Esophagus muscularis mucosa (tissue), 4 donors: ENCODE data around the gene GPBAR1. TPM values are rescaled to one million over a fixed set of nuclear protein-coding genes. Genes with fewer than 3 reads are reported as not detected.

ENCODE experiments used
- DNase-seq: peaks from one replicate; pipeline ENCODE4 v3.0.0-alpha.2; 2017; ENCODE audit errors: extremely low spot score
- H3K27ac ChIP-seq, 4 donors: fragments of 200-600 bp; sonication (generic); replicated peaks in 1 of 4; 1 replicate in 3 of 4; 2 replicates in 1 of 4; pipeline ENCODE4 v1.5.1; 2016 to 2019; ENCODE audit warnings: mild to moderate bottlenecking in 1 of 4
- H3K27me3 ChIP-seq, 4 donors: fragments of 200-600 bp; sonication (generic); one replicate each; pipeline versions ENCODE4 v1.5.1 to v1.6.0; 2016 to 2019
- H3K36me3 ChIP-seq, 4 donors: fragments of 200-600 bp; sonication (generic); one replicate each; pipeline ENCODE4 v1.5.1; 2016 to 2019
- H3K4me1 ChIP-seq, 4 donors: fragments of 200-600 bp; sonication (generic); one replicate each; pipeline ENCODE4 v1.5.1; 2016 to 2019
- H3K4me3 ChIP-seq, 4 donors: fragments of 200-600 bp; sonication (generic); 1 replicate in 2 of 4; 2 replicates in 2 of 4; pipeline ENCODE4 v1.5.1; 2016 to 2019; ENCODE audit warnings: mild to moderate bottlenecking in 4 of 4, moderate library complexity in 1 of 4
- H3K9me3 ChIP-seq, 4 donors: fragments of 200-600 bp; sonication (generic); 1 replicate in 3 of 4; 2 replicates in 1 of 4; pipeline ENCODE4 v1.5.1; 2016 to 2019
- CTCF ChIP-seq, 3 experiments: fragments of 200-600 bp in 2 of 3; fragments of 450-650 bp in 1 of 3; sonication (generic) in 2 of 3; IDR thresholded peaks; one replicate each; pipeline ENCODE4 v1.5.1; 2017 to 2019; ENCODE audit warnings: antibody characterized with exemption in 3 of 3, mild to moderate bottlenecking in 2 of 3, moderate library complexity in 1 of 3
- EP300 ChIP-seq: sonication (generic); formaldehyde crosslinking; IDR thresholded peaks from one replicate; pipeline ENCODE4 v1.6.1; 2017; ENCODE audit warnings: antibody characterized with exemption
- POLR2A ChIP-seq: fragments of 450-650 bp; IDR thresholded peaks from one replicate; pipeline ENCODE4 v1.6.1; 2017; ENCODE audit warnings: antibody characterized with exemption, moderate library complexity, mild to moderate bottlenecking, low read depth
- POLR2AphosphoS5 ChIP-seq, 2 donors: sonication (generic); formaldehyde crosslinking; IDR thresholded peaks; one replicate each; pipeline ENCODE4 v1.6.1; 2017; ENCODE audit warnings: antibody characterized with exemption in 2 of 2
- WGBS: methylation state at CpG from one replicate; pipeline ENCODE4 v1.1.5; 2018; 5-methylcytosine and 5-hydroxymethylcytosine counted together
- intact Hi-C: fragments of 100-400 bp; cut with DNase I; formaldehyde crosslinking; loops from one replicate; pipeline ENCODE4 v1.15.1; 2023
- total RNA-seq, 4 donors: library from RNA; depleted of rRNA; stranded (reverse); fragments of >200 nt; gene quantifications; one replicate each; pipeline versions ENCODE4 v1.1.0 to v1.2.1, GENCODE V29; 2016

Gene GPBAR1
- total RNA-seq, 4 donors from 2014 or later: 0.42 to 4.5 (median 3.9) TPM

GRCh38 chr2:218256612-218257350, 4.0 kb upstream of the GPBAR1 start:
- whole genome bisulfite sequencing: 92% methylated on average over 13 of the region's 13 CpGs

GRCh38 chr2:218257390-218257981, 3.3 kb upstream of the GPBAR1 start:
- DNase-seq: no peak
- Histone ChIP-seq H3K27me3 (no peaks in the 10 kb centered on the region), H3K9me3 (no peaks in the 10 kb centered on the region), H3K4me3 (no peak overlapping the region), H3K36me3 (peaks cover 22 to 48% (median 45%) of the 10 kb centered on the region in 4 donors), H3K27ac (peak overlapping the region; percentile 11 to 82 (median 26)), H3K4me1 (peaks cover 50 to 58% (median 52%) of the 10 kb centered on the region in 4 donors)
- WGBS: 67% methylated on average over 8 of the region's 8 CpGs
- peak; percentile 42 to 57 (median 47) for TF ChIP-seq CTCF (IDR thresholded peaks at IDR 0.05)
- peak in 1 of 2 donors; percentile 7 for TF ChIP-seq POLR2AphosphoS5 (IDR thresholded peaks at IDR 0.05)
- TF ChIP-seq POLR2A: no peak
- TF ChIP-seq EP300: no peak
- intact Hi-C loops: loop anchor here (5.0 kb wide), 1 partner anchor 70 kb away; no protein-coding TSS in a partner anchor

More at GRCh38 chr2:218256612-218257350, 4.0 kb upstream of the GPBAR1 start:
- no peaks in the 10 kb centered on the region for H3K9me3 ChIP-seq
- peak overlapping the region in 3 of 4 donors; percentile 11 to 82 (median 16) for H3K27ac ChIP-seq
- no peaks in the 10 kb centered on the region for H3K27me3 ChIP-seq
- no peak overlapping the region for H3K4me3 ChIP-seq
- H3K36me3 ChIP-seq: peaks cover 28 to 55% (median 51%) of the 10 kb centered on the region in 4 donors
- H3K4me1 ChIP-seq: peaks cover 43 to 51% (median 46%) of the 10 kb centered on the region in 4 donors
- no peak for DNase-seq
- TF ChIP-seq POLR2A (no peak), CTCF (IDR thresholded peaks at IDR 0.05) (no peak), POLR2AphosphoS5 (IDR thresholded peaks at IDR 0.05) (no peak), EP300 (no peak)
- intact Hi-C loops: loop anchor here (5.0 kb wide), 1 partner anchor 69 kb away; no protein-coding TSS in a partner anchor

DNA sequence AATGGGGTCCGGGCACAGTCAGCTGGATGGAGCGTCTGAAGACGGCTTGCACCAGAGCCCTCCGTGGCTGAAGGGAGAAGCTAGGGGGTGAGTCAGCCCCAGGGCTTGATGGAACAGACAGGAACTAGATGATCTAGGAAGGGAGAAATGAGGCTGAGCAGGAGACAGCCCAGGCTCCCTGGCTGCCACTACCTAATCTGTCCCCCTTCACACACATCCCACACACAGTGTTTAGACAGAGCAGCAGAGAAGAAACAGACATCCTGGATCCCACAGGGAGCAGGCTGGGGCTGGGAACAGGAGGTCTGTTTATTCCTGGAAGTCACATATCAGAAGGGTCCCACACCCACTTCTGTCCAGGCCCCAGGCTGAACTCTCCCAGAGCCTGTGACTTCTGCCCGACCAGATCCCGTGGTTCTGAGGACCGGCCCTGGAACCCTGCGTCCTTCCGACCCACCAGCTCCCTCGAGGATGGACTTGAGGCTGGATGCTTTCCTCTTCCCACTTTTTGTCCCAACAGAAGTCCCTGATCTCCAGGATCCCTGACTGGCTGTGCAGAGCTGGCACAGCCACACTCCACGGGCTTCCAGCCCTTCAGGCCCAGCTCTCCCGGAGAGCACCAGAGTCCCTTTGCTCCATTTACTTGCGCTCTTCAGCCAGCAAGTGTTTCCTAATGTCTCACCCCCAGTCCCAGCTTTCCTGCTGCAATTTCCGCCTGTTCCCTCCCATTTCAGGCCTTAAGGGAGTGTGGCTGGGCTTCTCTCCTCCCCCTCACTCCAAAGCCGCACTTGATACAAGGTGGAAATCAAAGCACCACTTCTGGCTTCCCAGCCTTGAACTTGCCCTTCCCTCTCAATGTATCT, 1.5 kb upstream of the GPBAR1 start:
- peak; percentile 93 for DNase-seq
- peaks cover 62 to 72% (median 64%) of the 10 kb centered on the region in 4 donors for H3K4me1 ChIP-seq
- peak overlapping the region; percentile 70 to 89 (median 82) for H3K27ac ChIP-seq
- peaks cover 14 to 48% (median 42%) of the 10 kb centered on the region in 4 donors for H3K36me3 ChIP-seq
- H3K4me3 ChIP-seq: peak overlapping the region in 3 of 4 donors; percentile 20 to 38 (median 26)
- H3K27me3 ChIP-seq: no peaks in the 10 kb centered on the region
- intact Hi-C loops: loop anchor here (5.0 kb wide), 1 partner anchor 72 kb away; no protein-coding TSS in a partner anchor
- peak; percentile 6 for TF ChIP-seq EP300
- TF ChIP-seq POLR2AphosphoS5 (IDR thresholded peaks at IDR 0.05): peak; percentile 71 to 73
- TF ChIP-seq POLR2A: no peak
- WGBS: 25% methylated on average over 10 of the region's 15 CpGs
- no peaks in the 10 kb centered on the region for H3K9me3 ChIP-seq

DNA sequence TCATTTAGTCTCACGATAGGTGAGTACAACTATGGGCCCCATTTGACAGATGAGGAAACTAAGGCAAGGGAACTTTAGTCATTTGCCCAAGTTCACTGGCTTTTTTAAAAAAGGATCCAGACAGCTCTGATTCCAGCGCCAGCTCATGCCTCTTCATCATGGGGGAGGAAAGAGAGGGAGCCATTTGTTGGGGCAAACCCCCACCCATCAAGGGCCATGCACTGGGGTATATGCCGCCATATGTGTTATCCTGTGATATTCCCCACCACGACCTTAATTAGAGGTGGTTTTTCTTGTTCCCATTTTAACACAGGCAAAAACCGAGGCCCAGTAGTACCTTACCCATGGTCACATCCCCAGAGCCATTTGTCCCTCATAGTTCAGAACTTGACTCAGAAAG, 649 bp upstream of the GPBAR1 start:
- TF ChIP-seq POLR2A (no peak), CTCF (IDR thresholded peaks at IDR 0.05) (no peak), EP300 (no peak), POLR2AphosphoS5 (IDR thresholded peaks at IDR 0.05) (no peak)
- Histone ChIP-seq H3K4me3 (no peak overlapping the region), H3K27ac (peak overlapping the region; percentile 70 to 89 (median 82)), H3K9me3 (no peaks in the 10 kb centered on the region), H3K36me3 (peaks cover 12 to 48% (median 42%) of the 10 kb centered on the region in 4 donors), H3K27me3 (no peaks in the 10 kb centered on the region), H3K4me1 (peaks cover 62 to 75% (median 66%) of the 10 kb centered on the region in 4 donors)
- 91% methylated on average over 5 of the region's 5 CpGs for WGBS
- intact Hi-C loops: loop anchor here (5.0 kb wide), 1 partner anchor 43 kb away; the partner anchor contains the start of gene ARPC2
- DNase-seq: no peak
